Activated naive CD4-positive, alpha-beta T cell treated with anti-CD3 and anti-CD28 coated beads, Interleukin-2, amount 50 U/mL, for 72 hours (primary cell): ENCODE measurements around the gene RAD23B. TPM values are rescaled to one million over a fixed set of nuclear protein-coding genes. Genes with fewer than 3 reads are reported as not detected.

Experiments used
- ATAC-seq, 2 donors: fragments of 150-1000 bp; cut with Tn5 transposase; 2 replicates each; pipeline ENCODE4 v1.10.0; 2021; ENCODE audit warnings: mild to moderate bottlenecking in 2 of 2, moderate library complexity in 2 of 2
- DNase-seq, 2 donors: peaks; one replicate each; pipeline ENCODE4 v3.0.0; 2021 to 2022; ENCODE audit warnings: low spot score in 2 of 2
- H3K27ac Mint-ChIP-seq, 2 donors: one replicate each; pipeline ENCODE4 v1.8.0; 2022; ENCODE audit warnings: mild to moderate bottlenecking in 2 of 2, mixed read lengths in 2 of 2
- H3K36me3 Mint-ChIP-seq, 2 donors: one replicate each; pipeline ENCODE4 v1.8.0; 2022; ENCODE audit warnings: mixed read lengths in 2 of 2
- H3K9me3 Mint-ChIP-seq, 2 donors: one replicate each; pipeline ENCODE4 v1.8.0; 2022; ENCODE audit warnings: mixed read lengths in 2 of 2
- total RNA-seq, 2 donors: library from RNA; stranded (reverse); gene quantifications; one replicate each; pipeline ENCODE4 v1.2.3, GENCODE V29; 2022

RAD23B gene
- total RNA-seq, 2 donors from 2014 or later: 87.3 to 115 TPM

DNA sequence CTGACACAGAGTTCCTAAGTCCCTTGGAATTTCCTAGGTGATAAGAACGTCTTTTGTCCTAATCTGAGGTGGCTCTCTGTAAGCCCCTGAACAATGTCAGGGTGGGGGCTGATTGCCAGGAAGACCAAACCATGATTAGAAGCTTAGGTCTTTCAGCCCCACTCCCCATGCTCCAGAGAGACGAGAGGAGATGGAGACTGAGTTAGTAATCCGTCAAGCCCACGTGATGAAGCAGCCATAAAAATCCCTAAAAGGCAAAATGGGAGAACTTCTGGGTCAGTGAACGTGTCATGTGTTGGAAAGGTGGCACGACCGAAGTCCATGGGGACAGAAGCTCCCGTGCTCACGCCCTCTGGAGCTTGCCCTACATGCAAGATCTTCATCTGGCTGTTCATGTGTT lies 85.6 kb downstream of the RAD23B start:
- no peak for DNase-seq
- no peaks in the 10 kb centered on the region for H3K9me3 Mint-ChIP-seq
- no peak for ATAC-seq
- no peaks in the 10 kb centered on the region for H3K36me3 Mint-ChIP-seq
- no peak overlapping the region for H3K27ac Mint-ChIP-seq

DNA sequence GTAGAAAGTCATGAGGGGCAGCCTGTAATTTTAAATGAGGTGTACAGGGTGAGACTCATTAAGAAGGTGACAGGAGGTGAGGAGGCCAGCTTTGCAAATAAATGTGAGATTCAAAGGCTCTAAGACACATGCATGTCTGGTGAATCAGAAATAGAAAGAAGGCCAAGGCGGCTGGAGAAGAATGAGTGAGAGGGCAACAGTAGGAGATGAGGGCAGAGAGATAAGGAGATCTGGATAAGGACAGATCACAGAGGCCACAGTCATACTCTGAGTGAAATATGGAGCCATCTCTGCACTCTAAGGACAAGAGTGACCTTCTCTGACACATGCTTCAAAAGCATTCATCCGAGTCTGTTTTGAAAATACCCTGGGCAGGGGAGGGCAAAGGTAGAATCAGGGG lies 90.7 kb downstream of the RAD23B start:
- no peak overlapping the region for H3K27ac Mint-ChIP-seq
- H3K9me3 Mint-ChIP-seq: no peaks in the 10 kb centered on the region
- ATAC-seq: no peak
- H3K36me3 Mint-ChIP-seq: no peaks in the 10 kb centered on the region
- no peak for DNase-seq

DNA sequence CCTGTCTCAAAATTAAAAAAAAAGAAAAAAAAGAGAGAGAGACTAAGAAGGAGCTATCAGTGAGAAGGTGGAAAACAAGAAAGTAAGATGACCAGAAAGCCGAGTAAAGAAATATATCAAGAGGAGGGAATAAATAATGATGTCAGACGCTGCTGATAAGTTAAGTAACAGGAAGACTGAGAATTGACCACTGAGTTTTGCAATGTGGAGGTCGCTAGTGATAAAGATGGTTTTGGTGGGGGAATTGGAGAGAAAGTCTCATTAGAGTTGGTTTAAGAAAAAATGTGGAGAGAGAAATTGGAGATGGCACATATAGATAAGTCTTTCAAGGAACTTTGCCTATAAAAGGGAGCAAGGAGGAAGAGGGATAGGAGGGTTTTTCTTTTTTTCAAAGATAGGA lies 91.9 kb downstream of the RAD23B start:
- H3K9me3 Mint-ChIP-seq: no peaks in the 10 kb centered on the region
- no peak overlapping the region for H3K27ac Mint-ChIP-seq
- no peaks in the 10 kb centered on the region for H3K36me3 Mint-ChIP-seq
- ATAC-seq: no peak
- no peak for DNase-seq

- no peaks in the 10 kb centered on the region for H3K9me3 Mint-ChIP-seq
- H3K27ac Mint-ChIP-seq: no peak overlapping the region
- ATAC-seq (no peak), DNase-seq (no peak)
- no peaks in the 10 kb centered on the region for H3K36me3 Mint-ChIP-seq
Observed at GRCh38 chr9:107375651-107376369, 92.7 kb downstream of the RAD23B start.

DNA sequence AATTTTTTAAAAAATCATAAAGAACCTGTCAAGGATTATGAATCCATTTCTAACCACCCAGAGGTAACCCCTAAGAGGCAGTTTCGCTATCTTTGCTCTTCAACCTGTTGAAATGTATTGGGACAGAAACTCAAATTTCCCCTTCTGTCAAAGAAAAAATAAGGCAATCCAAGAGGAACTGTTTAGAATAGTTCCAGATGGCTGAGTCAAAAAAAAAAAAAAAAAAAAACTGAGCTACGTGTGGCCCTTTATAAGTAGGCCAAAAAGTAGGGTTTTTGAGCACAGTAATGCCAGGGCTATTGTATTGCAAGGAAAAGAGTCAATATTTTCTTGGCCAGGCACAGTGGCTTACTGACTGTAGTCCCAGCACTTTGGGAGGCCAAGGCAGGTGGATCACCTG lies 94.9 kb downstream of the RAD23B start:
- Mint-ChIP-seq H3K36me3 (no peaks in the 10 kb centered on the region), H3K27ac (no peak overlapping the region), H3K9me3 (no peaks in the 10 kb centered on the region)
- ATAC-seq (no peak), DNase-seq (no peak)

Other genes starting within 250 kb of the RAD23B start
- 1 to 10 TPM in 1 of 2 donors, not detected in 1; 1.8 TPM for gene KLF4, start 206.5 kb downstream of the RAD23B start, total RNA-seq